Thoracic aorta (tissue), 2 donors: ENCODE measurements around the gene TM2D1. TPM values are rescaled to one million over a fixed set of nuclear protein-coding genes. Genes with fewer than 3 reads are reported as not detected.
"Not testable (repeated sequence)": the region's sequence is repeated elsewhere in the genome, so short reads cannot be mapped to it uniquely, and the experiment has no call there.

ENCODE experiments used
- ATAC-seq: fragments of 150-250 bp; one replicate; pipeline ENCODE4 v1.8.0; 2017; ENCODE audit warnings: low read depth; ENCODE audit not compliant: insufficient number of reproducible peaks, low FRiP score
- DNase-seq: peaks from one replicate; pipeline ENCODE4 v3.0.0-alpha.2; 2020; ENCODE audit warnings: low spot score
- H3K27ac ChIP-seq, 2 donors: fragments of 200-600 bp; sonication (generic); 1 replicate in 1 of 2; 2 replicates in 1 of 2; pipeline ENCODE4 v1.5.1; 2016; ENCODE audit warnings: mild to moderate bottlenecking in 2 of 2, moderate library complexity in 2 of 2
- H3K27me3 ChIP-seq: fragments of 200-600 bp; sonication (generic); replicated peaks from 2 replicates; pipeline ENCODE4 v1.6.0; 2016; ENCODE audit warnings: mild to moderate bottlenecking; ENCODE audit not compliant: insufficient read depth
- H3K36me3 ChIP-seq: fragments of 200-600 bp; sonication (generic); one replicate; pipeline ENCODE4 v1.5.1; 2016
- H3K4me1 ChIP-seq, 2 donors: fragments of 200-600 bp; sonication (generic); 1 replicate in 1 of 2; 2 replicates in 1 of 2; pipeline versions ENCODE4 v1.5.1 to v1.6.0; 2016; ENCODE audit warnings: low read depth in 2 of 2, mild to moderate bottlenecking in 1 of 2; ENCODE audit not compliant: control insufficient read depth in 1 of 2
- H3K4me3 ChIP-seq: fragments of 200-600 bp; sonication (generic); 2 replicates; pipeline ENCODE4 v1.5.1; 2016; ENCODE audit warnings: mild to moderate bottlenecking
- H3K9me3 ChIP-seq: fragments of 200-600 bp; sonication (generic); 2 replicates; pipeline ENCODE4 v1.5.1; 2016
- total RNA-seq, 2 donors: library from RNA; depleted of rRNA; stranded (reverse); fragments of >200 nt; gene quantifications; one replicate each; pipeline versions ENCODE4 v1.1.0 to v1.2.3, GENCODE V29; 2016
- TF ChIP-seq, protein P1 (sequence below): fragments of 200-600 bp; sonication (generic); IDR thresholded peaks from one replicate; pipeline ENCODE4 v1.5.1; 2019; ENCODE audit warnings: antibody characterized with exemption

TM2D1 gene
- total RNA-seq, 2 donors from 2014 or later: 93.7 to 114 TPM

DNA sequence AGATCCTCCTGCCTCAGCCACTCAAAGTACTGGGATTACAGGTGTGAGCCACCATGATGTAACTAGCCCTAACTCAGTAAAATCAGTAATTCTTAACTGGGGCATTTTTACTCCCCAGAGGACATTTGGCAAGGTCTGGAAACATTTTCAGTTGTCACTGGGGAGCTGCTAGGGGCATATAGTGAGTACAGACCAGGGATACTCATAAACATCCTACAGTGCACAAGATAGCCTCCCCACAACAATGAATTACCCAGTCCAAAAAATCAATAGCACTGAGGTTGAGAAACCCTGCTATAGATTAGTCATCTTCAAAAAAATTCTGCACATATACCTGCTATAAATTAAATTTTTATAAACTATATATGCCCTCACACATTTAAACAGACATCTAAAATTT is 13.0 kb downstream of the TM2D1 start:
- ATAC-seq (no peak), DNase-seq (no peak)
- Histone ChIP-seq H3K4me1 (peaks cover 23 to 30% of the 10 kb centered on the region in 2 donors), H3K9me3 (no peaks in the 10 kb centered on the region), H3K4me3 (no peak overlapping the region), H3K36me3 (no peaks in the 10 kb centered on the region), H3K27ac (no peak overlapping the region), H3K27me3 (no peaks in the 10 kb centered on the region)
- TF ChIP-seq, protein P1, sequence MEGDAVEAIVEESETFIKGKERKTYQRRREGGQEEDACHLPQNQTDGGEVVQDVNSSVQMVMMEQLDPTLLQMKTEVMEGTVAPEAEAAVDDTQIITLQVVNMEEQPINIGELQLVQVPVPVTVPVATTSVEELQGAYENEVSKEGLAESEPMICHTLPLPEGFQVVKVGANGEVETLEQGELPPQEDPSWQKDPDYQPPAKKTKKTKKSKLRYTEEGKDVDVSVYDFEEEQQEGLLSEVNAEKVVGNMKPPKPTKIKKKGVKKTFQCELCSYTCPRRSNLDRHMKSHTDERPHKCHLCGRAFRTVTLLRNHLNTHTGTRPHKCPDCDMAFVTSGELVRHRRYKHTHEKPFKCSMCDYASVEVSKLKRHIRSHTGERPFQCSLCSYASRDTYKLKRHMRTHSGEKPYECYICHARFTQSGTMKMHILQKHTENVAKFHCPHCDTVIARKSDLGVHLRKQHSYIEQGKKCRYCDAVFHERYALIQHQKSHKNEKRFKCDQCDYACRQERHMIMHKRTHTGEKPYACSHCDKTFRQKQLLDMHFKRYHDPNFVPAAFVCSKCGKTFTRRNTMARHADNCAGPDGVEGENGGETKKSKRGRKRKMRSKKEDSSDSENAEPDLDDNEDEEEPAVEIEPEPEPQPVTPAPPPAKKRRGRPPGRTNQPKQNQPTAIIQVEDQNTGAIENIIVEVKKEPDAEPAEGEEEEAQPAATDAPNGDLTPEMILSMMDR: no peak

DNA sequence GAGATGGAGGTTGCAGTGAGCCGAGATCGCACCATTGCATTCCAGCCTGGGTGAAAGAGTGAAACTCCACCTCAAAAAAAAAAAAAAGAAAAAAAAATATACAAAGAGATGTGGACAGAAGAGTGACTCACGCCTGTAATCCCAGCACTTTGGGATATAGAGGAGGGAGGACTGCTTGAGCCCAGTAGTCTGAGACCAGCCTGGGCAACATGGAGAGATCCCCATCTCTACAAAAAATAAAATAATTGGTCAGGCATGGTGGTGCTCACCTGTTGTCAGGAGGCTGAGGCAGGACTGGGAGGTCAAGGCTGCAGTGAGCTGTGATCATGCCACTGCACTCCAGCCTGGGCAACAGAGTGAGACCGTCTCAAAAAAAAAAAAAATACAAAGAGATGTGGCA is 13.7 kb downstream of the TM2D1 start:
- H3K4me1 ChIP-seq: peaks cover 23 to 30% of the 10 kb centered on the region in 2 donors
- not testable (repeated sequence) for DNase-seq, H3K27me3 ChIP-seq, H3K4me3 ChIP-seq, ATAC-seq, H3K9me3 ChIP-seq, H3K36me3 ChIP-seq, H3K27ac ChIP-seq

DNA sequence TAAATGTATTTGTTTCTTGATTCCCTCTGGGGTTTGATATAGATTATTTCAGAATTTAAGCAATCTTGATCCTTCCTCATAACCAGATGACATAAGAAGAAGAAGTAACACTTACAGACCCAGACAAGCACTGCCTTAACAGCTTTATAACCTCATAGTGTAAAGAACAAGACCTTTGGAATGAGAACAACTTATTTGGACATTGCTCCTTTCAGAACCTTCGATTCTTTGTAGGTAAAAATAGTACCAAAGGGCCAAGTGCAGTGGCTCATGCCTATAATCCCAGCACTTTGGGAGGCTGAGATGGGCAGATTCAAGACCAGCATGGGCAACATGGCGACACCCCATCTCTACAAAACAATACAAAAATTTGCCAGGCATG is 15.0 kb downstream of the TM2D1 start:
- peak overlapping the region in 1 of 2 donors; percentile 56 for H3K27ac ChIP-seq
- TF ChIP-seq, protein P1: no peak
- no peak for DNase-seq
- no peak for ATAC-seq
- peaks cover 23 to 30% of the 10 kb centered on the region in 2 donors for H3K4me1 ChIP-seq
- peaks cover 10% of the 10 kb centered on the region for H3K36me3 ChIP-seq
- H3K9me3 ChIP-seq: no peaks in the 10 kb centered on the region
- H3K4me3 ChIP-seq: no peak overlapping the region
- no peaks in the 10 kb centered on the region for H3K27me3 ChIP-seq

DNA sequence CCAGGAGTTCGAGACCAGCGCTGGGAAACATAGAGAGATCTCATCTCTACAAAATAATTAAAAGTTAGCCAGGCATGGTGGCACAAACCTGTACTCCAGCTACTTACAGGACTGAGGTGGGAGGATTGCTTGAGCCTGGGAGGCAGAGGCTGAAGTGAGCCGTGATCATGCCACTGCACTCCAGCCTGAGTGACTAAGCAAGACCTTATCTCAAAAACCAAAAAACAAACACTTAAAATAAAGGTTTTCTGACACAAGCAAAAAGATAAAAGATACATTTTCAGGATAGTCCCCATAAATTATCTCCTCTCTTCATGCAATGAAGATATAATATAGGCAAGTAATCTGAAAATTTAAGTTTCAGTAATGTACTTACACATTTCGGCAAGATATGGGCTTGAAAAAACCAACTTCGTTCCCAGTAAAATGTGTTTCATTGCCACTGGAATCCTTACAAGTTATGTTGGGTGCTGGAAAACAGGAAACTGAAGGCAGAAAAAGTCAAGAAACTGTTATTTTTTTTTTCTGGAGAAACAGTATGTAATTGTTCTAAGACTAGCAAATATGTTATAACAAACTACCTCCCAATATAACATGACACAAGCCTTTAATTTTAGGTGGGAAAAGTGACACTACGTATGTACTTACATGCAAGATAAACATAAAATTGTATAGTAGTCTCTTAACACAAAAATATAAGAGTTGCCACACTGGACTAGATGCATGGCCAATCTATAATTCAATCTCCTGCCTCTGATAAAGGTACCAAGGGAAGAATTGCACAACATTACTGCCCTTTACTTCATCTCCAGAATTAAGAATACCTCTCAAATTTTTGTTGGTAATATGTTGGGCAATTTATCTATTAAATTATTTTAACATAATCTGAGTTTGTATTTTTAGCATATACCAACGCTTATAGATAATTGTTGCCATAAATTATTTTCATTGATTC is 15.7 kb downstream of the TM2D1 start:
- Histone ChIP-seq H3K4me1 (peaks cover 23 to 30% of the 10 kb centered on the region in 2 donors), H3K27ac (peak overlapping the region; percentile 30 to 56), H3K36me3 (peaks cover 10% of the 10 kb centered on the region), H3K9me3 (no peaks in the 10 kb centered on the region), H3K27me3 (no peaks in the 10 kb centered on the region), H3K4me3 (peak overlapping the region; percentile 15)
- ATAC-seq (no peak), DNase-seq (no peak)
- TF ChIP-seq, protein P1: no peak

DNA sequence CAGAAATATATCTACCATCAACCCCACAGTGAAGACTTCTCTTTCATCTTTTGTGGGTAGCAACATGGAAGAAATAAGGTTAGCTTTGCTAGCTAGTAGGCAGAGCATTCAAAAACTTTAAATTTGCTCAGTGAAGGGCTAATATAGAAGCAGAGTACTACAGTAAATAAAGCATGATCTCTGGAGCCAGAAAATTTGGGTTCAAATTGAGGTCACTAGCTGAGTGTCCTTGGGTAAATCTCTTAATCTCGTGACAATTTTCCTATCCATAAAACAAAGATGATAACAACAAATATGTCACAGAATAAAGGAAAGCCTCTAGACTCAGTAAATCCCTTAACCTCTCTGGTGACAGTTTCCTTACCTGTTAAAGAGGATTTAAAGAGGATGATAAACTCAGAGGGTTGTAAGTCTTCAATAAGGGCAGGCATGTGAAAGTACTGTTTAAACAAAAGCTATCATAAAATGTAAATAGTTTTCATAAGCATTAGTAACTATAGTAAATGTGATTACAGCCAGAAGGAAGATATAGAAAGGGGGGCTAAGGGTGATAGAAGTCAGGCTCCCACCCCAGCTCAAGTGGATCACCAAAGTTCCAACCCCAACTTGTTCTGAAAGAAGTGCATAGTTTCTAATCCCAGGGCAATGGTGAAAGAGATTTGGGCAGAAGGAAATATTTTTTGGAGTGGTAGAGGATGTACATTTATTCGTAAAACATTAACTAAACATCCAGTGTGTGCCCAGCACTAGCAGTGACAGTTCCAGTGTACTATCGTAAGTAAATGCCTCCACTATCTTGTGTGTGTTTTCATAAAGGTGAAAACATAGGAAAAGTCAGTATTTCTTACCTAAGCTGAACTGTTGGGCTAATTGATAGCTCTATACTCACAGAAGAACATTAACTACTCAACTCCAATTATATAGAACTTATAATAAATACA is 24.8 kb downstream of the TM2D1 start:
- no peak for DNase-seq
- ATAC-seq: no peak
- Histone ChIP-seq H3K4me1 (no peaks in the 10 kb centered on the region), H3K36me3 (peaks cover 16% of the 10 kb centered on the region), H3K4me3 (no peak overlapping the region), H3K9me3 (no peaks in the 10 kb centered on the region), H3K27me3 (no peaks in the 10 kb centered on the region), H3K27ac (peak overlapping the region in 1 of 2 donors; percentile 4)
- TF ChIP-seq, protein P1: no peak
